NCI-H146 treated with DMSO at 0.1 percent for 48 hours (cell line): ENCODE results near the gene CPTP.

ENCODE experiments used
- DNase-seq: peaks from one replicate; lab custom pipeline; 2025; ENCODE audit not compliant: unreplicated experiment; lab: John Stamatoyannopoulos, UW

Gene CPTP

GRCh38 chr1:1317420-1317819, 7.2 kb upstream of the CPTP start:
- no peak for DNase-seq

DNA sequence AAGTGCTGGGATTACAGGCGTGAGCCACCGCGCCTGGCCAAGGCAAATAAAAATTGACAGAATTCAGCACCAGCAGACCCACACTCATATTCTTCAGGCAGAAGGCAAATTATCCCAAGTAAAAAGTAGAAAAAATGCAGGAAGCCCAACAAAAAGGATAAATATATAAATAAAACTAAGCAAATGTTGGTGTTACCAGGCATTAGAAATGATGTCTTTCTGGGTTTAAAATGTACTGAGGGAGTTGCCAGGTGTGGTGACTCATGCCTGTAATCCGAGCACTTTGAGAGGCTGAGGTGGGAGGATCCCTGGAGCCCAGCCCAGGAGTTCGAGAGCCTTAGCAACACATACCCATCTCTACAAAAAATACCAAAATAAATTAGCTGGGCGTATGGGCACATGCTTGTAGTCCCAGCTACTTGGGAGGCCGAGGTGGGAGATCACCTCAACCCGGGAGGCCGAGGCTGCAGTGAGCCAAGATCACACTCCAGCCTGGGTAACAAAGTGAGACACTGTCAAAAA, 6.4 kb upstream of the CPTP start:
- DNase-seq = no peak

- DNase-seq = no peak
These were observed 5.6 kb upstream of the CPTP start for GRCh38 chr1:1318777-1319645.

DNA sequence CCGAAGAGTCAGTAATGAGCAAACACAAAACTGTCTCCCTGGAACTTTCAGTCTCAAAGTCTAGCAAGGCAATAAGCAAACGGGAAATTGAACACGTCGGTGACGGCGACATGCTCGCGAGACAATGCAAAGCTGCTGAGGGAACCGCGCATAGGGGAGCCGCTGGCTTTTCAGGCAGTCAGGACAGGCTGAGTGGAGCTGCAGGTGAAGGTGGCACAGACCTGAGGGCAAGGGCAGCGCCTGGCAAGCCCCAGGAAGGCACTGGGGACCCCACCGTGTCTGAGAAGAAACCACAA, 5.0 kb upstream of the CPTP start:
- no peak for DNase-seq

DNA sequence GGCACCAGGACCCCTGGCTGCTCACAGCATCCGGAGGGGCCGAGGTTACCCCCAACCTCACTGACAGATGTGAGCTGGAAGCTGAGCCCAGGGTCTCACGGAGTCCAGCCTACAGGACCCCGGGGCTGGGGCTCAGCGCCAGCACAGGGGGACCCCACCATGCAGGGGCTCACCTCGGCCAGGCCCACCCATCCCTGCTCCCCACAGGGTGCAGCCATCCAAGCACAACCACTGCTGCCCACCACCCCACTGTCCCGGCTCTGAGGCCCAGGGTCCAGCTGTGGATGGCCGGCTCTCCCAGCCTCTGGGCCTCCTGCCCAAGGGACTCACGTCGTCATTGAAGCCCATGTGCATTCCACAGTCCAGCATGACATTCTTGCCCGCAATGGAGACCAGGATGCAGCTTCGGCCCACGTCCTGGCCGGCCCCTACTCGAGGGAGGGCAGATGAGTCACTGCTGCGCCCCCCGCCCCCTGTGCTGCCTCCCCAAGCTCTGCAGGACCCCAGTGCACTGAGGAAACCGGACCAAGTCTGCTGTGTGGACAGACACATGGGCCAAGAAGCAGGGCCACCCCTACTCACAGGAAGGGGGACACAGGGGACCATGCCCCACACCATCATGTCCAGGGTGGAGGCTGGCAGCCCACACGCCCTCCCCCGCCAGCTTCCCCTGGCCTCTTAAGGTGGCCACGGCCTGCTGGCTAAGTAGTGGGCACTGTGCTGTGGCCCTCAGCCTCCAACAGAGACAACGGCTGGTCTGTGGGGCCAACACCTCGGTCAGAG, 3.7 kb upstream of the CPTP start:
- no peak for DNase-seq

GRCh38 chr1:1321477-1321876, 3.1 kb upstream of the CPTP start:
- DNase-seq = no peak

GRCh38 chr1:1322418-1322817, 2.2 kb upstream of the CPTP start:
- DNase-seq = no peak

DNA sequence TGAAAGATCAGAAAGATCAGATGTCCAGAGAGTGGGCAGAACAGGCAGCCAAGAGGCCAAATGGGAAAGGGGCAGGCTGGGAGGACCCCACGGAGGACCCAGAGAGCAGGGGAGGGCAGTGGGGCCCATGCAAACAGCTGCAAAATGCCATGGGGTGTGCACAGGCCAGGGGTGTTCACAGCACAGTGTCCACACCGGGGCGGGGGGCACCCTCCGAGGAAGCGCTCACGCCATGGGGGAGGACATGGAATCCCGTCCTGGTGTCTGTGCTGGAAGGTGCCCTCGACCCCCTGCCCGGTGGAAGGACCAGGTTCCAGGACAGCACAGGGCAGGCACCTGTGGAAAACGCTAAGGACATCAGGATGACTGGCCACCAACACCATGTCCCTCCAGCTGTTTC, 1.6 kb upstream of the CPTP start:
- no peak for DNase-seq

- DNase-seq = no peak
These were observed 498 bp upstream of the CPTP start for GRCh38 chr1:1324084-1324523.

GRCh38 chr1:1325288-1326074, 879 bp downstream of the CPTP start:
- no peak for DNase-seq

DNA sequence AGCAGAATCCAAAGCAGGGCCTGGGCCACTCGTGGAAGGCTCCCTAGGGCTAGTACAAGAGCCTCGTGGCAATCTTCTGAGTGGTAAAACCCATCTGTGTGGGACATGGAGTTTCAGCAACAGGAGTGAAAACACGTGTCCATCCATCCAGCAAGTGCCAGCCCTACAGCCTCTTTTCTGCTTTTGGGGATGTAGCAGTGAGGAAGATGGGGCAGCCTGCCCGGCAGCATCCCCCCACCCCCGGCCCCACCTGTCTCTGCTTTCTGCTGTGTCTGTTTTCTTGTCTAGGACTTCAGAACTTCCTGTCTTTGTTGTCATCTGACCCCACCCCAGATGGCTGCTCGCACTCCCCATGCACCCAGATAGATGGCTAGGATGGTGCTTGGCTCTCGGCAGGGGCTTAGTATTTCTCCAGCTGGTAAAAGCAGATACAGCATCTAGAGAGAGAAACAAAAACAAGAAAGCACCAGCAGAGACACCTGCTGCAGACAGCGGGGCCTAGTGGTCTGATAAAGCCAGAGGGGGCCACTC, 1.5 kb downstream of the CPTP start:
- DNase-seq = no peak

GRCh38 chr1:1327291-1327690, 2.7 kb downstream of the CPTP start:
- no peak for DNase-seq

GRCh38 chr1:1328254-1328653, 3.7 kb downstream of the CPTP start:
- DNase-seq = no peak

- no peak for DNase-seq
These were observed 5.0 kb downstream of the CPTP start for GRCh38 chr1:1329304-1330210.

- DNase-seq = no peak
These were observed 5.9 kb downstream of the CPTP start for GRCh38 chr1:1330366-1331067.

DNA sequence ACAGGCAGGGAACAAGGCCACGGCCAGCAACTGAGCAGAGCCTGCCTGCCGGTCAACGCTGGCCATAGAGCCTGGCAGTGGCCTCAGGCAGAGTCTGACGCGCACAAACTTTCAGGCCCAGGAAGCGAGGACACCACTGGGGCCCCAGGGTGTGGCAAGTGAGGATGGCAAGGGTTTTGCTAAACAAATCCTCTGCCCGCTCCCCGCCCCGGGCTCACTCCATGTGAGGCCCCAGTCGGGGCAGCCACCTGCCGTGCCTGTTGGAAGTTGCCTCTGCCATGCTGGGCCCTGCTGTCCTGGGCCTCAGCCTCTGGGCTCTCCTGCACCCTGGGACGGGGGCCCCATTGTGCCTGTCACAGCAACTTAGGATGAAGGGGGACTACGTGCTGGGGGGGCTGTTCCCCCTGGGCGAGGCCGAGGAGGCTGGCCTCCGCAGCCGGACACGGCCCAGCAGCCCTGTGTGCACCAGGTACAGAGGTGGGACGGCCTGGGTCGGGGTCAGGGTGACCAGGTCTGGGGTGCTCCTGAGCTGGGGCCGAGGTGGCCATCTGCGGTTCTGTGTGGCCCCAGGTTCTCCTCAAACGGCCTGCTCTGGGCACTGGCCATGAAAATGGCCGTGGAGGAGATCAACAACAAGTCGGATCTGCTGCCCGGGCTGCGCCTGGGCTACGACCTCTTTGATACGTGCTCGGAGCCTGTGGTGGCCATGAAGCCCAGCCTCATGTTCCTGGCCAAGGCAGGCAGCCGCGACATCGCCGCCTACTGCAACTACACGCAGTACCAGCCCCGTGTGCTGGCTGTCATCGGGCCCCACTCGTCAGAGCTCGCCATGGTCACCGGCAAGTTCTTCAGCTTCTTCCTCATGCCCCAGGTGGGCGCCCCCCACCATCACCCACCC, 6.7 kb downstream of the CPTP start, which contains the start of gene TAS1R3:
Gene TAS1R3 (plus strand): TSS at position 213 of the 898 bp plus-strand sequence. CDS start 66 bp downstream, at position 279.
- no peak for DNase-seq

GRCh38 chr1:1332031-1332755, 7.6 kb downstream of the CPTP start:
- DNase-seq = no peak
